ENCODE results near the gene ABCC10.

Gene ABCC10

DNA sequence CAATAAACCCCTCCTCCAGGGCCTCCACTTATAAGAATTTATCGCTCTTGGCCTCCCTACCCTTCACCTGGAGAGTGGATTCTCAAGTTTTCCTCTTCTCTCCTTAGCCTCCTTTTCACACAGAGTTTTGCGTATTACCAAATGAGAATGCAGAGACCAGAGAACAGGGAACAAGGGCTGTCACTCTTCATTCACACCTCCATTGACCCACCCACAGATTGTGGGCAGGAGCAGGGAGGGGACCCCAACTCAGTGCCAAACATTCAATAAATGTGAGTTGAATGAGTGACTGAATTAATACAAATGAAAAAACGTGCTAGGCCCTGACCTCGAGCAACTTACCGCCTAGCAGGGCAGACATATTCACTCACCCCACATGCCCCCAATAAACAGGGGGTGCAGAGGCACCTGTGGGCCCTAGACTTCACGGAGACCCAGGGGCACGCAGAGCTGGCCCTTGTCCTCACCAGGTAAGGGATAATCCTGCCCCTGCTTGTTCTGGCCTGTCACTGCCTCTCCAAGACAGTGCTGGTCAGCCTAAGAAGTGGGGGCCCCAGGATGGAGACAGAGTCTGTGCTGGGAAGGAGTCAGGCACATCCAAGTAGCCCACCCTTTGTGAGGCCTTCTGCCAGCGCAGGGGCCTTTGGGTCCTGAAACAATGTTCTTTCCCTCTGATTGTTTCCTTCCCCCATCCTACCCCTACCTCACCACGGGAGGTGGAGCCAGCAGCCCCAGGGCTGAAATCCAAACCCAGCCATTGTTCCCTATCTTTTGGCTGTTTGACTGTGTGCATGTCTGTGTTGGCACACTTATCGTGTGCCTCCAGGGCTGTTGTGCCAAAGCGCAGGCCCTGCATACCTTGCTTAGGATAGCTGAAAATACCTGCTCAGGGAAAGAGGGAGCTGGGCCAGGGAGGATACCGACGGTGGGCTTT, 41.7 kb downstream of the ABCC10 start:
- no peak for DNase-seq (ENCODE audit: low read depth)

GRCh38 chr6:43469947-43470346, 42.6 kb downstream of the ABCC10 start:
- no peak for DNase-seq (ENCODE audit: low read depth)

GRCh38 chr6:43471399-43471798, 44.1 kb downstream of the ABCC10 start:
- DNase-seq (ENCODE audit: low read depth): no peak

GRCh38 chr6:43472515-43472914, 45.2 kb downstream of the ABCC10 start:
- no peak for DNase-seq (ENCODE audit: low read depth)

GRCh38 chr6:43475516-43475915, 48.2 kb downstream of the ABCC10 start:
- DNase-seq (ENCODE audit: low read depth): no peak

- DNase-seq (ENCODE audit: low read depth): no peak
Measured at GRCh38 chr6:43476746-43477145, 49.4 kb downstream of the ABCC10 start.

DNA sequence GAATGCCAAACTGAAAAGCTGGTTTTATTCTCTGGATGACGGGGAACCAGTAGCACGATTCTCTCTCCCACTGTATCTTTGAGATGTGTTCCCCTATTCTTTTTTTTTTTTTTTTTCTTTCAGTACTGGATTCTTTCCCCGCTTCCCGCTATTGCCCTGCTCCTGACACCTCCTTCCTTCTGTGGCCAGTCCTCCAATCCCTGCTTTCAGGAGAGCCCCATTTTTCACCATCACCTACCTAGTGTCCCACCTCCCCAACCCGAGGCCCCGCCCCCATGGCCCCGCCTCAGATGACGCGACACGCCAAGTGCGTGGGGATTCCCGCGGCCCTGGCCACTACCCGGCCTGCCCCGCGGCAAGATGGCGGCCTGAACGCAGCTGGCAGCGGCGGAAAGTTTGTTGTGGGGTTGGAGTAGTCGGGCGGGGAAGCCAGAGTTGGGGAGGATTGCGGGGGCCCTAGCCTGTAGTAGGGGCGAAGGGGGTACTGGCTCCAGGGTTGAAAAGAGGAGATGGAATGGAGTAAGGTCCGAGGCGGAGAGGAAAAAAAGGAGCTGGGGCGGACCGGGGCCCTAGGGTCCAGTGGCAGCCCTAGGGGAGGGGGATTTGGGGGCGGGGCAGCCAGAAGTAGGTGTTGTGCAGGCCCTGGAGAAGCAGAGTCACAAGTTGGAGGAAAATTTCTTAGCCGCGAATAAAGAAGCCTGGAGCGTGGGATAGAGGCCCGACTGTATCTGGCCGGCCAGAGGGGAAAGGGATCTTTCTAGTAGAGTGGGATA, 50.1 kb downstream of the ABCC10 start, which contains the start of gene TJAP1:
TSS of gene TJAP1 (plus strand) at position 336 of the 773 bp plus-strand sequence. CDS start 21,432 bp downstream, outside the sequence.
- peak; percentile 84 for DNase-seq (ENCODE audit: low read depth)

DNA sequence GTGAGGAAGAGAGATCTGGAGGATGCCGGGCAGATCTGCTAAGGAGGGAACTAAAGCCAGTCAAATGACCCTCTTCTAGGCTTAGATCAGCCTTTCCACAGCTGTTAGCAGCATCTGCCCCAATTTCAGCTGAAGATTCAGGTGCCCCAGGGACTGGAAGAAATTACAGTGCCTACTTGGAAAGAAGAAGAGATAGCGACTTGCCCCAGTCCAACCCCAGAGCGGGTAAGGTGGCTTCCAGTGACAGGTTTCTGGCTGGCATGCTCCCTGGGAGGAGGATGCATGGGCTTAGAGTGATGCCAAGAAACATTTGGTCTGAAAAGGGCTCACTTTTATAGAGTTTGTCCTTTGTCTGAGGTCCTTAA, 50.6 kb downstream of the ABCC10 start:
- DNase-seq (ENCODE audit: low read depth): no peak

DNA sequence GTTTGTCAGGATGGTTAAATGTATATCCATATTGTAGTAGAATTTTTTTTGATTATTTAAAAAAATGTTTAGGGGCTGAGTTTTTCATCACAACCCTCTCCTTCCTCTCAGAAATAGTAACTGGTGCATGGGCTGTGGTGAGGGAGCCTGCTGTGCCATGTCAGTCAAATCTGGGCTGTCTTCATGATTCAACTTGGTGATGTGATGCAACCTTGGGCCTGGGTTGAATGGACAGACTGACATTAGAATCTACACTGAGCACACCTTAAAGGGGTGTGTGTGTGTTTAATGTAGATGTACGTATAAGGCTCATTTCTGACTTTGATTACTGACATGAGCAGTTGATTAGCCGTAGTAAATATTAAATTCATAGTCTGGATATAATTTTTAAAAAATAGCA, 53.7 kb downstream of the ABCC10 start:
- peak; percentile 47 for DNase-seq (ENCODE audit: low read depth)

- DNase-seq (ENCODE audit: low read depth): no peak
Measured at GRCh38 chr6:43481591-43482236, 54.4 kb downstream of the ABCC10 start.

DNA sequence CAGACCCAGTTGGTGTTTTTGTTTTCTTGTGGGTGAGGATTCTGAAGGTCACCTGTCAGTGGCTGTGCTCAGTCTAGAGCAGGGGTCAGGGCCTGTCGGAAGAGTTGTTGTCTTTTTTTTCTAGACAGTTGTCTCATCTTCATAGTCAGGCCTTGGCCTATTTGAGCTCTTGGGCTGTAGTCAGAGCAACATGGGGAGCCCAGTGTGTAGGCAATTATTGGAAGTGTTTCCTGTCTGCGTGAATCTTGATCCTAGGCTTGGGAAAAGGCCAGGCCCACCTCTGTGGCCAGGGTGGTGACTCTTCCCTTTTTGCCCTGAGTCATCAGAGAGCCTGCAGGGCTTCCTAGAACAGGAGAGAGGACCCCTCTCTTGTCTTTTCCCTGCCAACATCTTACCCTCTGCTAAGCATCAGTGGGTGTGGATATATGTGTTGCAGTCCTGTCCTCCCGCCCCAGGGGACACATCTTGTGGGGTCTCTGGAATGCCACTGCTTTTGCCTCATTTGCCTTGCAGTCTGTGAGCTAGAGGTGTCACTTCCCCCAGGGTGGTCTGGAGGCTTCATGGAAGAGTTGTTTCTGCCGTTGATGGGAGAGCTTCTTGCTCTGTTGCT, 61.4 kb downstream of the ABCC10 start:
- no peak for DNase-seq (ENCODE audit: low read depth)

GRCh38 chr6:43489277-43490072, 62.1 kb downstream of the ABCC10 start:
- DNase-seq (ENCODE audit: low read depth): no peak

DNA sequence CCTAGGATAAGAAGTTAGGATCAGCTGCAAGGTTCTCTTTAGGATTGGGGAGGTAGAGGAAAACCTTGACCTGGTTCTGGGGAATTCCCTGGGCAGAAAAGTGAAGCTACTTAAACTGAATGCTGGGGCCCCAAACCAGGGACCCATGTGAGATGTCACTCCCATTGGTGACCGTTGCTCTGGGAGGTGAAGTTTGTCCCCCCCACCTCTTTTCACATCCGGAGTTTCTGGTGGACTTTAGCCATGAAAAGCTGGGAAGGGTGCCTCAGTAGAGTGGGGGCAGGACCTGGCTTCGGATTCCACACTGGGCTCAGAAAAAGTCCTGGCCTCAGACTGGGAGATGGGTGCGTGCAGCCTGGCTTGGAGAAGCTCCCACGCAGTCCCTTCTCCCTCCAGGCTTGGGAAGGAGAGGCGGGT, 63.2 kb downstream of the ABCC10 start:
- no peak for DNase-seq (ENCODE audit: low read depth)

GRCh38 chr6:43491750-43492661, 64.7 kb downstream of the ABCC10 start:
- DNase-seq (ENCODE audit: low read depth): peak; percentile 83

DNA sequence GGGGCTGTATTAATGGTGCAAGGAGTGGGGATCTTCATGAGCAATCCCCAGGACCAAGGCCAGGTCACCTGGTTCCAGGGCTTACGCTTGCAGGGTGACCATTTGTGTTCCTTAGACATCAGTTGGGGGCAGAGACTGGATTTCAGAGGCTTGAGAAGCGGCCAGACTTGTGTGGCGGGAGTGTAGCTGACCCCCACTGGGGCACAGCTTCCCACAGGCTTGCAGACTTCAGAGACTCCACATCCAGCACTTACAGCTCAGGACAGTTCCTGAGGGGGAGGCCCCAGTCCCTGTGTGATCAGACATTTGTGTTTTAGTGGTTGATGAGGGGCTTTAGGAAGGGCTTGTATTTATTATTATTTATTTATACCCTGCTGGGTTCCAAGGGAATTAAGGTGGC, 65.3 kb downstream of the ABCC10 start:
- DNase-seq (ENCODE audit: low read depth): peak; percentile 37

DNA sequence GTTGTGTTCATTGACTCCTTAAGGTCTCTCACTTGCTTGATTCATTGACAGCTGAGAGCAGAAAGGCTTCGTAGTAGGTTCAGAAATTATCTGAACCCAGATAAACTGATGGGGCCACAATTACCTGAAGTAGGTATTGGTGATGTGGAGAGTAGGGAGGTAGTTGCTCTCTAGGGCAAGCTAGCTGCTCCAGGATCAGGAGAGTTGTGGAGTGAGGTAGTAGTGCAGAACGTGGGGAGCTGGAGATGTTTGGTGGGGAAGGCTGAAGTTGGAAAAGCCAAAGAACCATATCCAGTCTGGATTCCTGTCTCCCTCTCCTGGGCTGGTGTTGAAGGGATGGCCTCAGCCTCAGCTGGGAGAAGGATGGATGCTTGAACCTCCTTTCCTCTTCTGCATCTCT, 65.9 kb downstream of the ABCC10 start:
- no peak for DNase-seq (ENCODE audit: low read depth)

DNA sequence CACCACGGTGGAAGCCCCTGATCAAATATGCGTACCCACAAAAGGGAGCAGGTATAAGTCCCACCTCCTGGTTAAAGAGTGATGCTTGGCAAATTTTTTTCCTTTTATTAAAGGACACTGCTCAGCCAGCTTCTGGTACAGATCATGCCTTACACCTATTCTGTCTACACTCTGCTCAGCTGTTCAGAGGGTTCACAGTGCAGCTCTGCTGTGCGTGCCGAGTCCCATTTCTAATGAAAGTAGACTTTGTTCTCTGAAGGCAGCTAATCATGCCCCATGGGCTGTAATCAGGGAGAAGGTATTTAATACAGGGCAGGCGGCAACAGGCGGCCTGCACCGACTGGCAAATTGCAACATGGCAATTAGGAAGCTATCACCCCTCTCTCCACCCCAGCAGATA, 66.5 kb downstream of the ABCC10 start:
- no peak for DNase-seq (ENCODE audit: low read depth)

DNA sequence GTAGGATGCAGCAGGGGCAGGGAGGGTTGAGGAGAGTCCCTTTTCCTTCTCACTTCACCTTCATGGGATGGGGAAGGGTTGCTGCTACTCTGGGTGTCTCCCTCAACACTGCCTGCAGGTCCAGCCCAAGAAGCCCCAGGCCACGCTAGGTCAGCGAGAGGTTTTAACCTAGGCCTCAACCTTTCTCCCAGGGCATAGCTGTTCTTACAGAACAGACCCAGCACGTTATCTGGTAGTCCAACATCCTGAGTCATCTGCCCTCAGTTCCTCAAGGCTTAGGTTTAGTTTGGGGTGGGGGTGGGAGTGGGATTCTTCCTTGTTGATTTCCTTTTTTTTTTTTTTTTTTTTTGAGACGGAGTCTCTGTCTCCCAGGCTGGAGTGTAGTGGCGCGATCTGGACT, 67.0 kb downstream of the ABCC10 start:
- no peak for DNase-seq (ENCODE audit: low read depth)

DNA sequence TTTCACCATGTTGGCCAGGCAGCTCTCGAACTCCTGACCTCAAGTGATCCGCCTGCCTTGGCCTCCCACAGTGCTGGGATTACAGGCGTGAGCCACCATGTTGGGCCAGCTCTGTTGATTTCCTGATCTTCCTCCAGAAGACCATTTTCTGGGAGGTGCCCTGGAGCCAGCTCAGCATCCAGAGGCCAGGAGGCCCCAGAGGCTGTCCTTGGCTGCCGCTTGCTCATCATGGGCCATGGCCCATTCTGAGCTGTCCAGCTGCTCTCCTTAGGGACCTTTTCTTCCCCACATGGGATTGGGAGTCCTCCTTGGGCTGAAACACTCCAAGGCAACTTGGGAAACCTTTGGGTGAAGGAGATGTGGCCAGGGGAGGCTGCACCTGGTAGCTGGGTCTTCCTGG, 67.4 kb downstream of the ABCC10 start:
- DNase-seq (ENCODE audit: low read depth): no peak

DNA sequence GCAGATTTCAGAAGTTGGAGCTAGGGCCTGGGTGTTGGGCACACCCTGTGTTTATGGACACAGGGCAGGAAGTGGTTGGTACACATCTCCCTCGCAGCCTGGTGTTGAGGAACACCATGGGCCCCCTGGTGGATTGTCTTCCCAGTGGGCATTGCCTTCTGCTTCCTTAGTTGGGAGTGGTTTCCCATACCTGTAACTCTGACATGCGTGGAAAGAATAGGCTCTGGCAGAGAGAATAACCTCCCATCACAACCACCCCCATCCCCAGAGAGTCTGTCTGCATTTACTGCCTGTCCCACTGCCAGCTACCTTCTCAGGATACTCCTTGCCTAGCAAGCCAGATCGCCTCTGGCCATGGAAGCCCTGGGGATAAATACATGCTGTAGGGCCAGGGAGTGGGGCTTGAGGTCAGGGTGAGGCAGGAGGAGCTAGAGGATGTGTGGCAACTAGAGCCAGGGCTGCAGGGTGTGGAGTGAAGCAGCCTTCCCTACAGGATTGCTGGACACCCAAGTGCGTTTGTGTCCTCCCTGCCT, 68.1 kb downstream of the ABCC10 start:
- DNase-seq (ENCODE audit: low read depth): no peak

All from iris pigment epithelial cell (primary cell).